ENCODE measurements around the gene TSEN15.

GRCh38 chr1:184082541-184083415 is 31.2 kb downstream of the TSEN15 start:
- TF ChIP-seq POLR2A (IDR thresholded peaks at IDR 0.05; ENCODE audit: low read depth, low read length) (no peak), TAF1 (IDR thresholded peaks at IDR 0.05; ENCODE audit: low read depth, low read length) (no peak), POLR2AphosphoS5 (IDR thresholded peaks at IDR 0.05; ENCODE audit: low read depth, low read length) (no peak), SPI1 (IDR thresholded peaks at IDR 0.05; ENCODE audit: low read depth, low read length) (no peak)
